Limb (tissue), 2 donors: Measurements from ENCODE around the gene VIT.

Experiments used
- DNase-seq, 2 donors: peaks; one replicate each; pipeline ENCODE4 v3.0.0-alpha.2; 2016; ENCODE audit errors: extremely low spot score in 2 of 2

VIT gene

GRCh38 chr2:36857713-36858112 is 161.2 kb downstream of the VIT start:
- DNase-seq: no peak

- DNase-seq: no peak
Measured at GRCh38 chr2:36858551-36859365, 162.3 kb downstream of the VIT start.

- no peak for DNase-seq
Measured at GRCh38 chr2:36859366-36859792, 162.9 kb downstream of the VIT start.

GRCh38 chr2:36861896-36862295 is 165.4 kb downstream of the VIT start:
- no peak for DNase-seq
